Stimulated activated CD8-positive, alpha-beta memory T cell treated with anti-CD3 and anti-CD28 coated beads, Interleukin-4, amount 100 ng/mL, for 4 hours (primary cell): ENCODE data around the gene RAI14.

Experiments used
- DNase-seq, 2 donors: peaks; one replicate each; pipeline ENCODE4 v3.0.0-alpha.2; 2020; ENCODE audit warnings: low read depth in 2 of 2, low spot score in 1 of 2

RAI14 gene

GRCh38 chr5:34639852-34640626, 16.1 kb upstream of the RAI14 start:
- no peak for DNase-seq

GRCh38 chr5:34648039-34648839, 7.9 kb upstream of the RAI14 start:
- DNase-seq = no peak

- DNase-seq = no peak
Measured at GRCh38 chr5:34648840-34649158, 7.3 kb upstream of the RAI14 start.

GRCh38 chr5:34651791-34652190, 4.3 kb upstream of the RAI14 start:
- no peak for DNase-seq

- DNase-seq = no peak
Measured at GRCh38 chr5:34652466-34652865, 3.7 kb upstream of the RAI14 start.

- no peak for DNase-seq
Measured at GRCh38 chr5:34652914-34653313, 3.2 kb upstream of the RAI14 start.

GRCh38 chr5:34653708-34654107, 2.4 kb upstream of the RAI14 start:
- no peak for DNase-seq

GRCh38 chr5:34655354-34655991, 655 bp upstream of the RAI14 start:
- DNase-seq = no peak

GRCh38 chr5:34656700-34657273, 659 bp downstream of the RAI14 start:
- DNase-seq = no peak

GRCh38 chr5:34657274-34657921, 1.3 kb downstream of the RAI14 start:
- no peak for DNase-seq

GRCh38 chr5:34657988-34658387, 1.9 kb downstream of the RAI14 start:
- DNase-seq = no peak

- DNase-seq = no peak
Measured at GRCh38 chr5:34659168-34659567, 3.0 kb downstream of the RAI14 start.

GRCh38 chr5:34660444-34660843, 4.3 kb downstream of the RAI14 start:
- DNase-seq = no peak

GRCh38 chr5:34663771-34664496, 7.8 kb downstream of the RAI14 start:
- no peak for DNase-seq

GRCh38 chr5:34666392-34667080, 10.4 kb downstream of the RAI14 start:
- DNase-seq = no peak

- no peak for DNase-seq
Measured at GRCh38 chr5:34667705-34668104, 11.6 kb downstream of the RAI14 start.

GRCh38 chr5:34669931-34670516, 13.9 kb downstream of the RAI14 start:
- DNase-seq = no peak

GRCh38 chr5:34672196-34672595, 16.1 kb downstream of the RAI14 start:
- no peak for DNase-seq

GRCh38 chr5:34673463-34674125, 17.5 kb downstream of the RAI14 start:
- no peak for DNase-seq
